Keratinocyte (primary cell): ENCODE measurements around the gene PABPN1.

Experiments used
- EZH2 ChIP-seq: IDR thresholded peaks from one replicate; pipeline ENCODE4 v1.6.1; 2012; ENCODE audit warnings: inconsistent platforms, mild to moderate bottlenecking, low read length, moderate library complexity
- TF ChIP-seq, protein P1 (sequence below), 3 experiments: IDR thresholded peaks in 1 of 3; conservative IDR thresholded peaks in 1 of 3; optimal IDR thresholded peaks in 1 of 3; 2 replicates in 2 of 3; 3 replicates in 1 of 3; pipeline versions ENCODE3 to v1.5.1; 2011; ENCODE audit warnings: low read length in 3 of 3, mild to moderate bottlenecking in 3 of 3, moderate library complexity in 2 of 3, control low read depth in 1 of 3, inconsistent platforms in 1 of 3; ENCODE audit not compliant: insufficient read depth in 2 of 3; ENCODE audit errors: extremely low read depth in 1 of 3

- no peak for TF ChIP-seq EZH2
- TF ChIP-seq, protein P1, sequence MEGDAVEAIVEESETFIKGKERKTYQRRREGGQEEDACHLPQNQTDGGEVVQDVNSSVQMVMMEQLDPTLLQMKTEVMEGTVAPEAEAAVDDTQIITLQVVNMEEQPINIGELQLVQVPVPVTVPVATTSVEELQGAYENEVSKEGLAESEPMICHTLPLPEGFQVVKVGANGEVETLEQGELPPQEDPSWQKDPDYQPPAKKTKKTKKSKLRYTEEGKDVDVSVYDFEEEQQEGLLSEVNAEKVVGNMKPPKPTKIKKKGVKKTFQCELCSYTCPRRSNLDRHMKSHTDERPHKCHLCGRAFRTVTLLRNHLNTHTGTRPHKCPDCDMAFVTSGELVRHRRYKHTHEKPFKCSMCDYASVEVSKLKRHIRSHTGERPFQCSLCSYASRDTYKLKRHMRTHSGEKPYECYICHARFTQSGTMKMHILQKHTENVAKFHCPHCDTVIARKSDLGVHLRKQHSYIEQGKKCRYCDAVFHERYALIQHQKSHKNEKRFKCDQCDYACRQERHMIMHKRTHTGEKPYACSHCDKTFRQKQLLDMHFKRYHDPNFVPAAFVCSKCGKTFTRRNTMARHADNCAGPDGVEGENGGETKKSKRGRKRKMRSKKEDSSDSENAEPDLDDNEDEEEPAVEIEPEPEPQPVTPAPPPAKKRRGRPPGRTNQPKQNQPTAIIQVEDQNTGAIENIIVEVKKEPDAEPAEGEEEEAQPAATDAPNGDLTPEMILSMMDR (optimal IDR thresholded peaks at IDR 0.05 in 1 of 3, IDR thresholded peaks at IDR 0.05 in 1 of 3, conservative IDR thresholded peaks at IDR 0.05 in 1 of 3; ENCODE audit: extremely low read depth in 1 of 3, insufficient read depth in 2 of 3, low read length in 3 of 3) = no peak
Measured at GRCh38 chr14:23301969-23302289, 19.3 kb upstream of the PABPN1 start.
